GM19463 (cell line): ENCODE data around the gene HIPK3.
"Not testable (repeated sequence)": the region's sequence is repeated elsewhere in the genome, so short reads cannot be mapped to it uniquely, and the experiment has no call there.

Source experiments
- ATAC-seq: cut with Tn5 transposase; IDR thresholded peaks from one replicate; pipeline ENCODE4 v1.9.1; 2021; ENCODE audit warnings: mild to moderate bottlenecking, moderate library complexity; ENCODE audit not compliant: unreplicated experiment

Gene HIPK3

GRCh38 chr11:33296695-33297094 lies 39.5 kb downstream of the HIPK3 start:
- ATAC-seq = no peak

DNA sequence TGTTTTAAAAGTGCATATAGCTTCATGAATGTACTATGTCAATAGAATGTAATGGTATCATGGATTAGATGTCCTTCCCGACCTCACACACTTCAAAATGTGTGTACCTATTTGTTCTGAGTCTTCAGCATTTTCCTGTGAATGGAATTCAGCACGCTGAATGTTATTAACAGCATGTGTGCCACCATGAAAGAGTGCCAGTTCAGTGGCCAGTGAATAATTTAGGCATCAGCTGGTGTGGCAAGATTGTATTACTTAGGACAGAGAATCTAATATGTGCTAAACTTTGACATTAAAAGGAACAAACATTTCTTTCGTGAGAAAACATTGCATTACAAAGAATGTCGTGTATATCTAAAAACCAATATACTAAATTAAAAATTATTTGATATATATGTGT lies 46.4 kb downstream of the HIPK3 start:
- no peak for ATAC-seq

GRCh38 chr11:33306821-33307220 lies 49.6 kb downstream of the HIPK3 start:
- ATAC-seq = not testable (repeated sequence)

- ATAC-seq = no peak
Measured at GRCh38 chr11:33307984-33308383, 50.8 kb downstream of the HIPK3 start.

DNA sequence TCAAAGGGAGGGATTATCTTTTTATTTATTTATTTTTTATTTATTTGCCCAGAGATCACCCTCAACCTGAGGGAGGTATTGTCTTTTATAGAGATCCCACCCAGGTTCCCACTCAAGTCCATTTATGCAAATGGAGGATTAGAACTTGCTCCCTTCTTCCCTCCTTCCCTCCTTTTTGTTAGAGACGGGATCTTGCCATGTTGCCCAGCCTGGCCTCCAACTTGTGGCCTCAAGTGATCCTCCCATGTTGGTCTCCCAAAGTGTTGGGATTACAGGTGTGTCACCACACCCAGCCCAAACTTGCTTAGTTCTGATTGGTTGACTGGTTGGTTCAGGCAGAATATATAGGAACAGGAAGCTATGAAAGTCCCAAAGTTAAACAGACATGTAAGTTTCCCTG lies 51.9 kb downstream of the HIPK3 start:
- no peak for ATAC-seq

DNA sequence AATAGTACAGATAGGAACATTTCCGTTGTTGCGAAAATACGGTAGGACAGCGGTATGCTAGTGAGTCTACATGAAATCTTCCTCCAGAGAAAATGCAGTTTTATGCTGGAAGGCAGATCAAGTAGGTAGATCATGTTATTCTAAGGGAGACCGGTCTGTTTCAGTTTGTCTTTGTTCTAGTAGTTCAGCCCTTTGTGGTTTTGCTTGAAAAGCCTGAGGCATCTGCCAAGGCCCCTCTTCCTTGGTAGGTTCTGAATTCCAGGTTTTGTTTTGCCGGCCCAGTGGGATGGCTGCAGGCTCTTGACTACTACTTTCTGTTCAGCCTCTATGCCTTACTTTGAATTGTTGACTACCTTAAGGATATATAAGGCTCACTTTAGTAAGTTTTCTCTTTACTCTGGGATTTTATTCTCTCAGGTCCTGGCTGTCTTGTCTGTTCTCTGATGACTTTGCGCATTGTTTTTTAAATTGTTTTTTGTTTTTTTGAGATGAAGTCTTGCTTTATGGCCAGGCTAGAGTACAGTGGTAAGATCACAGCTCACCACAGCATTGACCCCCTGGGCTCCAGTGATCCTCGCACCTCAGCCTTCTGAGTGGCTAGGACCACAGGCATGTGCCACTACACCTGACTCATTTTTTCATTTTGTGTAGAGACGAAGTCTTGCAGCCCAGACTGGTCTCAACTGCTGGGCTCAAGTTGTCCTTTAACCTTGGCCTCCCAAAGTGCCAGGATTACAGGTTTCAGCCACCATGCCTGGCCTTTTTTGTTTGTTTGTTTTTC lies 53.7 kb downstream of the HIPK3 start:
- no peak for ATAC-seq

- no peak for ATAC-seq
Measured at GRCh38 chr11:33311680-33312079, 54.5 kb downstream of the HIPK3 start.

- no peak for ATAC-seq
Measured at GRCh38 chr11:33315822-33316221, 58.6 kb downstream of the HIPK3 start.

- no peak for ATAC-seq
Measured at GRCh38 chr11:33317662-33318061, 60.5 kb downstream of the HIPK3 start.

GRCh38 chr11:33320016-33320813 lies 63.0 kb downstream of the HIPK3 start:
- ATAC-seq = no peak

- no peak for ATAC-seq
Measured at GRCh38 chr11:33320814-33321330, 63.7 kb downstream of the HIPK3 start.

DNA sequence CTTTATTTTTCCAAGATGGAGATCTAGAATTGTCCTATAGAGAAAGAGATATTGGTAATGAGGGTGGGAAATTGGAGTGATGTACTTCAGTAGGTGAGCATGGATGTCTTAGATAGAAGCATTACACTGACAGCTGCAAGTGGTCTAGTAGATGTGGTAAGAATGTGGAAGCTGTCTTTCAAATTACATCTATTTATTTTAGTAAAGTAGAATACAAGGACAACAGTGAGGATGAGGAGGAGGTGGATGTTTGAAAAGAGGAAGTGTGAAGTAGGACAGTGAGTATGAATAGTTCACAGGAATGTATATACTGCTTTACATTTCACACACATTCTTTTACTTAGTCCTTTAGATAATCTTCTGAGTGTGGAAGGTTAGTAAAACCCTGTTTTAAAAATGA lies 64.2 kb downstream of the HIPK3 start:
- no peak for ATAC-seq

DNA sequence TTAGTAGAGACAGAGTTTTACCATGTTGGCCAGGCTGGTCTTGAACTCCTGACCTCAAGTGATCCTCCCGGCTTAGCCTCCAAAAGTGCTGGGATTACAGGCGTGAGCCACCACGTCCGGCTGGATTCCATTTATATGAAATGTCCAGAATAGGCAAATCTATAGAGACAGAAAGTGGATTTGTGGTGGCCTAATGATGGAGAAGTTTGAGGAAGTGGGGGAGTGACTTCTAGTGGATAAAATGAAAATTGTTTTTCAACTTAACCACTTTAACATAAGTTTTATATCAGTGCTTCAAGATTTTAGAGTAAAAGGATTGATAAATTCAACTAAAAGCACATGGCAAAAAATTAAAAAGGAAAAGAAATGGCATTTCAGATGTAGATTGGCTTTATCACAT lies 66.2 kb downstream of the HIPK3 start:
- ATAC-seq = no peak

GRCh38 chr11:33324302-33324985 lies 67.3 kb downstream of the HIPK3 start:
- peak; percentile 68 for ATAC-seq

GRCh38 chr11:33325451-33325850 lies 68.3 kb downstream of the HIPK3 start:
- ATAC-seq = no peak

GRCh38 chr11:33329705-33330329 lies 72.6 kb downstream of the HIPK3 start:
- ATAC-seq = no peak

- no peak for ATAC-seq
Measured at GRCh38 chr11:33333816-33334215, 76.6 kb downstream of the HIPK3 start.

DNA sequence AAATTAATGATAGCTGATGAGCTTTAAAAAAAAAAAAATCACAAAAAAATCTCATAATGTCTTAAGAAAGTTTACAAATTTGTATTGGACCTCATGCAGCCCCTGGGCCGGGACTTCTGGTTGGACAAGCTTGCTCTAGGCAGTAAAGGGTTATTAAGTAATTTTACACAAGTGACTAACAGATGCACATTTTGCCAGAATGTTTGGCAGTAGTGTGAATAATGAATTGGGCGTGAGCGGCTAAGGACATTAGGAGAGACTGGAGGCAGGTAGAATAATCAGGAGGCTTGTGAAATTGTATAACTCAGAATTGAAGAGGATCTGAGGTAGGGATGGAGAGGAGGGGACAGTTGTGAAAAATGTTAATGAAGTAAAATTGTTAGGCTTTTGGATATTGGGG lies 77.4 kb downstream of the HIPK3 start:
- no peak for ATAC-seq

DNA sequence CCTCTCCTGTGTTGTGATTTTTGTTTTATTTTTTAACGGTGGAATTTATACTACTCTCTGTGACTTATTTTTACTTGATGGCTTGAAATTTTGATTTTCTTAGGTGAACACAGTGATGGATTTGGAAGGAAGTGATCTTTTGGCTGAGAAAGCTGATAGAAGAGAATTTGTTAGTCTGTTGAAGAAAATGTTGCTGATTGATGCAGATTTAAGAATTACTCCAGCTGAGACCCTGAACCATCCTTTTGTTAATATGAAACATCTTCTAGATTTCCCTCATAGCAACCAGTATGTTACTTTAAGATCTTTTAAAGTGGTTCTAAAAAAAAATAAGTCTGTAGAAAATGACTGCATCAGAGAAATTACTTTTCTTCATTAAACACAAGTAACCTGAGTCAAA lies 82.1 kb downstream of the HIPK3 start:
- no peak for ATAC-seq

- ATAC-seq = no peak
Measured at GRCh38 chr11:33344611-33345010, 87.4 kb downstream of the HIPK3 start.
